Stimulated activated CD8-positive, alpha-beta memory T cell treated with anti-CD3 and anti-CD28 coated beads, Interleukin-7, amount 100 ng/mL, for 24 hours (primary cell): ENCODE measurements around the gene GNG13.

Source experiments
- DNase-seq: peaks from one replicate; pipeline ENCODE4 v3.0.0-alpha.2; 2020; ENCODE audit warnings: low read depth

Gene GNG13

GRCh38 chr16:794091-794822, 6.3 kb downstream of the GNG13 start:
- no peak for DNase-seq

- DNase-seq: no peak
Observed at GRCh38 chr16:793414-793813, 7.1 kb downstream of the GNG13 start.

- no peak for DNase-seq
Observed at GRCh38 chr16:792221-792995, 8.1 kb downstream of the GNG13 start.

GRCh38 chr16:791131-791530, 9.4 kb downstream of the GNG13 start:
- DNase-seq: no peak

GRCh38 chr16:790086-790485, 10.4 kb downstream of the GNG13 start:
- no peak for DNase-seq

- no peak for DNase-seq
Observed at GRCh38 chr16:789191-789850, 11.2 kb downstream of the GNG13 start.

GRCh38 chr16:788399-789126, 12.0 kb downstream of the GNG13 start, which contains the start of gene CHTF18:
Gene CHTF18 (plus strand): TSS chr16:788620. CDS start chr16:788685, 65 bp downstream.
- peak; percentile 84 for DNase-seq

- DNase-seq: no peak
Observed at GRCh38 chr16:787978-788398, 12.5 kb downstream of the GNG13 start, which contains the start of gene RPUSD1. Gene RPUSD1 (minus strand): TSS chr16:788381. CDS start chr16:787737, 644 bp downstream.

GRCh38 chr16:787321-787966, 13.1 kb downstream of the GNG13 start:
- DNase-seq: no peak

GRCh38 chr16:785563-786535, 14.7 kb downstream of the GNG13 start:
- peak; percentile 57 for DNase-seq

GRCh38 chr16:784431-784830, 16.1 kb downstream of the GNG13 start:
- no peak for DNase-seq

- no peak for DNase-seq
Observed at GRCh38 chr16:783404-784161, 17.0 kb downstream of the GNG13 start.

- DNase-seq: no peak
Observed at GRCh38 chr16:782766-783403, 17.6 kb downstream of the GNG13 start.

GRCh38 chr16:782258-782657, 18.3 kb downstream of the GNG13 start:
- no peak for DNase-seq

- no peak for DNase-seq
Observed at GRCh38 chr16:781346-782010, 19.1 kb downstream of the GNG13 start.

- no peak for DNase-seq
Observed at GRCh38 chr16:780296-780695, 20.2 kb downstream of the GNG13 start.

GRCh38 chr16:779561-779960, 21.0 kb downstream of the GNG13 start:
- no peak for DNase-seq

GRCh38 chr16:778909-779527, 21.5 kb downstream of the GNG13 start:
- no peak for DNase-seq
